ENCODE results near the gene SORBS1. TPM values are rescaled to one million over a fixed set of nuclear protein-coding genes. Genes with fewer than 3 reads are reported as not detected.

Gene SORBS1
- total and polyA plus RNA-seq, 4 donors, result 13.1 to 68.9 (median 44.0) TPM

DNA sequence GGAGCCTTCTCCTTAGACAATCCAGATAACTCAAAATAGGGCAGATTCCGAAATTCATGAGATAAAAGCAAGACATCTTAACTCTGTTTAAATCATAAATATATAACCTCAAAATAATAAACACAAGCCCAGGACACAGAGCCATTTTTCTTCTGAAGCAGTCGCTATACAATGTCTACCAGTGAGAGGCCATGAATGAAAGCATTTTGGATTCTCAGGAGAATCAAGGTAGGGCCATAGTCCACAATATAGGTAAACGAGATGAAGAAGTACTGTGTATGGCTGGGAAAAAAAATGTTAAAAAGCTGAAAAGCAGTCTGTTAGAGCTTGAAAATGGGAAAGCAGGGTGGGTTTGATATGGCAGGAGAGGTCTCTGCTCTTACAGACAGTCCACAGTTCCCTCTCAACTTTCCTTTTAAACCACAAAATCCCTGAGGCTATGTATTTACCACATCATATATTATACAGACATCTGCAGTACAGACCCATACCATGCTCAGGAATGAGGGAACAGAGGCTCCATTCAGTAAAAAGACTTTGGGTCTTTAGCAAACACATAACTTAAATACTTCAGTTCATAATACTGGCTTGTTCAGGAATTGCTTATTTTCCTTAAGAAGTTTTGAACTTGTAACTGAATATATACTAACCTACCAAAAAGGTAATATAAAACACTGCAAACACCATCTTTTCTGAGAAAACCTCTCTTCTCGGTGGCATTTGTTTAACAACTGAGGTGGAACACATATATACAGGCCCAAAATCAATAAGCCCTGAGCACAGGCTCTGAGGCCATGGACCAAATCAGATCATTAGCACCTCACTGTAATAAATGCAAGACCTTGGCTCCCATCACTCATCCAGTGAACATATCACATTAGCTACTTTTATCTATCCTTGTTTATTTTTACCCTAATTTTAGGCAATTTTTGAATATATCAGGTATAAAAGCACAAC, 109.3 kb downstream of the SORBS1 start:
- Histone ChIP-seq H3K4me3 (no peak overlapping the region), H3K9ac (ENCODE audit: insufficient read depth in 1 of 2, low read length in 2 of 2) (no peak overlapping the region), H3K36me3 (ENCODE audit: control insufficient read depth in 4 of 4, insufficient read depth in 4 of 4, low read length in 4 of 4) (peaks cover 0 to 3% (median 0%) of the 10 kb centered on the region in 4 donors), H3K9me3 (ENCODE audit: control insufficient read depth in 4 of 4, insufficient read depth in 3 of 4, low read length in 3 of 4) (no peaks in the 10 kb centered on the region), H3K27me3 (ENCODE audit: control insufficient read depth in 3 of 3, insufficient read depth in 3 of 3, low read length in 2 of 3) (no peaks in the 10 kb centered on the region), H3K4me1 (ENCODE audit: control insufficient read depth in 5 of 5, insufficient read depth in 5 of 5, low read length in 5 of 5) (peaks cover 7 to 45% (median 28%) of the 10 kb centered on the region in 5 donors), H3K27ac (ENCODE audit: low read depth in 1 of 2, low read length in 1 of 2) (peak overlapping the region in 1 of 2 donors; percentile 55)
- DNase-seq, result no peak
- WGBS, 2 donors, result 77 to 87% methylated on average over 4 of the region's 4 CpGs
- TF ChIP-seq, protein P1, sequence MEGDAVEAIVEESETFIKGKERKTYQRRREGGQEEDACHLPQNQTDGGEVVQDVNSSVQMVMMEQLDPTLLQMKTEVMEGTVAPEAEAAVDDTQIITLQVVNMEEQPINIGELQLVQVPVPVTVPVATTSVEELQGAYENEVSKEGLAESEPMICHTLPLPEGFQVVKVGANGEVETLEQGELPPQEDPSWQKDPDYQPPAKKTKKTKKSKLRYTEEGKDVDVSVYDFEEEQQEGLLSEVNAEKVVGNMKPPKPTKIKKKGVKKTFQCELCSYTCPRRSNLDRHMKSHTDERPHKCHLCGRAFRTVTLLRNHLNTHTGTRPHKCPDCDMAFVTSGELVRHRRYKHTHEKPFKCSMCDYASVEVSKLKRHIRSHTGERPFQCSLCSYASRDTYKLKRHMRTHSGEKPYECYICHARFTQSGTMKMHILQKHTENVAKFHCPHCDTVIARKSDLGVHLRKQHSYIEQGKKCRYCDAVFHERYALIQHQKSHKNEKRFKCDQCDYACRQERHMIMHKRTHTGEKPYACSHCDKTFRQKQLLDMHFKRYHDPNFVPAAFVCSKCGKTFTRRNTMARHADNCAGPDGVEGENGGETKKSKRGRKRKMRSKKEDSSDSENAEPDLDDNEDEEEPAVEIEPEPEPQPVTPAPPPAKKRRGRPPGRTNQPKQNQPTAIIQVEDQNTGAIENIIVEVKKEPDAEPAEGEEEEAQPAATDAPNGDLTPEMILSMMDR (IDR thresholded peaks at IDR 0.05; ENCODE audit: control extremely low read depth, extremely low read depth), result no peak
- ATAC-seq (ENCODE audit: insufficient read depth, low FRiP score), result no peak

GRCh38 chr10:95451150-95451549, 110.0 kb downstream of the SORBS1 start:
- WGBS, 2 donors, result 65 to 74% methylated on average over 5 of the region's 5 CpGs
- peak; percentile 23 for ATAC-seq (ENCODE audit: insufficient read depth, low FRiP score)

DNA sequence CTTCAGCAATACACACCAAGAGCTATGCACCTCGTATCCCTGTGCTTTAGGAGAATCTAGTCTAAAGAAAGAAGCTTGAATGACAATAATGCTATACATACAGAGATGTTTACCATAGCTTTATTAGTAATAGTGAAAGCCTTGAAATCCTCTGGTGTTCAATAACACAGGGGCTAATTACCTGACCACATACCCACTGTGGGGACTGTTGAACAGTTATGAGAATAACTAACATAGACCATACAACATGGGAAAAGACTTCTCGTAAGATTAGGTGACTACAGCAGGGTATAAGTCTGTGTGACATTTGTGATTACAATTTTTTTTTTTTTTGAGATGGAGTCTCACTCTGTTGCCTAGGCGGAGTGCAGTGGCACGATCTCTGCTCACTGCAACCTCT, 111.0 kb downstream of the SORBS1 start:
- Histone ChIP-seq H3K9me3 (ENCODE audit: control insufficient read depth in 4 of 4, insufficient read depth in 3 of 4, low read length in 3 of 4) (no peaks in the 10 kb centered on the region), H3K4me3 (no peak overlapping the region), H3K4me1 (ENCODE audit: control insufficient read depth in 5 of 5, insufficient read depth in 5 of 5, low read length in 5 of 5) (peaks cover 13 to 46% (median 27%) of the 10 kb centered on the region in 5 donors), H3K9ac (ENCODE audit: insufficient read depth in 1 of 2, low read length in 2 of 2) (no peak overlapping the region), H3K36me3 (ENCODE audit: control insufficient read depth in 4 of 4, insufficient read depth in 4 of 4, low read length in 4 of 4) (peaks cover 0 to 3% (median 0%) of the 10 kb centered on the region in 4 donors), H3K27ac (ENCODE audit: low read depth in 1 of 2, low read length in 1 of 2) (no peak overlapping the region), H3K27me3 (ENCODE audit: control insufficient read depth in 3 of 3, insufficient read depth in 3 of 3, low read length in 2 of 3) (no peaks in the 10 kb centered on the region)
- no peak for ATAC-seq (ENCODE audit: insufficient read depth, low FRiP score)
- 93 to 97% methylated on average over 4 of the region's 4 CpGs for whole genome bisulfite sequencing, 2 donors
- TF ChIP-seq, protein P1 (IDR thresholded peaks at IDR 0.05; ENCODE audit: control extremely low read depth, extremely low read depth), result no peak
- no peak for DNase-seq

More at GRCh38 chr10:95451150-95451549, 110.0 kb downstream of the SORBS1 start:
- no peaks in the 10 kb centered on the region for H3K9me3 ChIP-seq (ENCODE audit: control insufficient read depth in 4 of 4, insufficient read depth in 3 of 4, low read length in 3 of 4)
- peaks cover 11 to 40% (median 24%) of the 10 kb centered on the region in 5 donors for H3K4me1 ChIP-seq (ENCODE audit: control insufficient read depth in 5 of 5, insufficient read depth in 5 of 5, low read length in 5 of 5)
- TF ChIP-seq, protein P1 (IDR thresholded peaks at IDR 0.05; ENCODE audit: control extremely low read depth, extremely low read depth), result no peak
- DNase-seq, result no peak
- H3K27ac ChIP-seq (ENCODE audit: low read depth in 1 of 2, low read length in 1 of 2), result peak overlapping the region in 1 of 2 donors; percentile 55
- H3K27me3 ChIP-seq (ENCODE audit: control insufficient read depth in 3 of 3, insufficient read depth in 3 of 3, low read length in 2 of 3), result no peaks in the 10 kb centered on the region
- peaks cover 0 to 3% (median 0%) of the 10 kb centered on the region in 4 donors for H3K36me3 ChIP-seq (ENCODE audit: control insufficient read depth in 4 of 4, insufficient read depth in 4 of 4, low read length in 4 of 4)
- no peak overlapping the region for H3K4me3 ChIP-seq
- no peak overlapping the region for H3K9ac ChIP-seq (ENCODE audit: insufficient read depth in 1 of 2, low read length in 2 of 2)

Data from lung (tissue), 12 donors.